GM23248 (cell line): ENCODE data around the gene WARS2.

ENCODE experiments used
- EZH2 ChIP-seq: fragments of 200-600 bp; sonication (generic); IDR thresholded peaks from 2 replicates; pipeline ENCODE4 v1.6.1; 2018; ENCODE audit warnings: antibody characterized with exemption, mild to moderate bottlenecking; ENCODE audit not compliant: insufficient read depth, poor library complexity, severe bottlenecking
- EZH2phosphoT487 ChIP-seq: fragments of 200-600 bp; sonication (generic); IDR thresholded peaks from 2 replicates; pipeline ENCODE4 v1.6.1; 2018; ENCODE audit warnings: antibody characterized with exemption, moderate library complexity, mild to moderate bottlenecking, low read depth; ENCODE audit not compliant: insufficient read depth

- no peak for TF ChIP-seq EZH2
- no peak for TF ChIP-seq EZH2phosphoT487
Observed at GRCh38 chr1:119006406-119007279, 133.8 kb downstream of the WARS2 start.
